ENCODE results near the gene HLA-A.

DNA sequence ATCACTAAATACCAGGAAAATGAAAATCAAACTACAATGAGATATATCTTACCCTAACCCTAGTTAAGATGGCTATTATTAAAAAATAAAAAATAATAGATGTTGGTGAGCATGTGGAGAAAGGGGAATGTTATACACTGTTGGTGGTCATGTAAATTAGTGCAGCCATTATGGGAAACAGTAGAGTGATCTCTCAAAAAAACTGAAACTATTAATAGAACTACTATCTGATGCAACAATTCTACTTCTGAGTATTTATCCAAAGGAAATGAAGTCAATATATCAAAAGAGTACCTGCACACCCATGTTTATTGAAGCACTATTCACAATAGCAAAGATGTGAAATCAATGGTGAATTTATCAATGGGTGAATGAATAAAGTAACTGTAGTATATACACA, 48.6 kb downstream of the HLA-A start:
- TF ChIP-seq, protein P1, sequence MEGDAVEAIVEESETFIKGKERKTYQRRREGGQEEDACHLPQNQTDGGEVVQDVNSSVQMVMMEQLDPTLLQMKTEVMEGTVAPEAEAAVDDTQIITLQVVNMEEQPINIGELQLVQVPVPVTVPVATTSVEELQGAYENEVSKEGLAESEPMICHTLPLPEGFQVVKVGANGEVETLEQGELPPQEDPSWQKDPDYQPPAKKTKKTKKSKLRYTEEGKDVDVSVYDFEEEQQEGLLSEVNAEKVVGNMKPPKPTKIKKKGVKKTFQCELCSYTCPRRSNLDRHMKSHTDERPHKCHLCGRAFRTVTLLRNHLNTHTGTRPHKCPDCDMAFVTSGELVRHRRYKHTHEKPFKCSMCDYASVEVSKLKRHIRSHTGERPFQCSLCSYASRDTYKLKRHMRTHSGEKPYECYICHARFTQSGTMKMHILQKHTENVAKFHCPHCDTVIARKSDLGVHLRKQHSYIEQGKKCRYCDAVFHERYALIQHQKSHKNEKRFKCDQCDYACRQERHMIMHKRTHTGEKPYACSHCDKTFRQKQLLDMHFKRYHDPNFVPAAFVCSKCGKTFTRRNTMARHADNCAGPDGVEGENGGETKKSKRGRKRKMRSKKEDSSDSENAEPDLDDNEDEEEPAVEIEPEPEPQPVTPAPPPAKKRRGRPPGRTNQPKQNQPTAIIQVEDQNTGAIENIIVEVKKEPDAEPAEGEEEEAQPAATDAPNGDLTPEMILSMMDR (IDR thresholded peaks at IDR 0.05): no peak
- TF ChIP-seq POLR2A (IDR thresholded peaks at IDR 0.05): no peak
